ENCODE results near the gene GIGYF1. TPM values are rescaled to one million over a fixed set of nuclear protein-coding genes. Genes with fewer than 3 reads are reported as not detected.
A peak's percentile ranks its signal among the peaks of the same experiment; 100 is the strongest.

GIGYF1 gene
- total RNA-seq, 4 donors from 2014 or later = 16.4 to 21.1 (median 16.6) TPM

- no peak for TF ChIP-seq CTCF (IDR thresholded peaks at IDR 0.05 in 4 of 5, conservative IDR thresholded peaks at IDR 0.05 in 1 of 5)
- TF ChIP-seq POLR2A (IDR thresholded peaks at IDR 0.05) = no peak
- no peaks in the 10 kb centered on the region for H3K27me3 ChIP-seq
- peaks cover 25% of the 10 kb centered on the region in 2 donors for H3K4me1 ChIP-seq
- H3K27ac ChIP-seq = no peak overlapping the region
- ATAC-seq = no peak
- H3K9me3 ChIP-seq = no peaks in the 10 kb centered on the region
- in situ Hi-C loops (cut with MboI; ENCODE audit: low sequenced_read_pairs in 4 of 4) (loop anchor here in 2 of 4 donors (10.0 kb wide), 2 partner anchors 111 to 221 kb away; partner anchors contain the start of genes TSC22D4 (in 2 of the 2), FBXO24 (in 1 of the 2) and LRCH4 (in 1 of the 2)), intact Hi-C loops (cut with DNase I; ENCODE audit: low total_unique reads) (no loop called here)
- H3K36me3 ChIP-seq = no peaks in the 10 kb centered on the region
- DNase-seq = no peak
- no peak overlapping the region for H3K4me3 ChIP-seq
Observed at GRCh38 chr7:100696123-100696521, 2.1 kb upstream of the GIGYF1 start.

GRCh38 chr7:100693312-100694097 is 545 bp downstream of the GIGYF1 start:
- Histone ChIP-seq H3K9me3 (no peaks in the 10 kb centered on the region), H3K36me3 (peaks cover 0 to 1% of the 10 kb centered on the region in 2 donors), H3K4me3 (peak overlapping the region; percentile 65 to 94 (median 83)), H3K4me1 (peaks cover 44 to 48% of the 10 kb centered on the region in 2 donors), H3K27me3 (no peaks in the 10 kb centered on the region), H3K27ac (peak overlapping the region; percentile 77 to 86 (median 80))
- TF ChIP-seq CTCF (IDR thresholded peaks at IDR 0.05 in 4 of 5, conservative IDR thresholded peaks at IDR 0.05 in 1 of 5) (no peak), POLR2A (IDR thresholded peaks at IDR 0.05) (no peak)
- intact Hi-C loops (cut with DNase I; ENCODE audit: low total_unique reads) (loop anchor here (2.0 to 5.0 kb wide), 4 partner anchors 13 to 81 kb away; partner anchors contain the start of genes MOSPD3 and POP7), in situ Hi-C loops (cut with MboI; ENCODE audit: low sequenced_read_pairs in 4 of 4) (loop anchor here in 2 of 4 donors (10.0 kb wide), 2 partner anchors 109 to 219 kb away; partner anchors contain the start of genes TSC22D4 (in 2 of the 2), FBXO24 (in 1 of the 2) and LRCH4 (in 1 of the 2))
- DNase-seq (no peak), ATAC-seq (peak; percentile 40)

DNA sequence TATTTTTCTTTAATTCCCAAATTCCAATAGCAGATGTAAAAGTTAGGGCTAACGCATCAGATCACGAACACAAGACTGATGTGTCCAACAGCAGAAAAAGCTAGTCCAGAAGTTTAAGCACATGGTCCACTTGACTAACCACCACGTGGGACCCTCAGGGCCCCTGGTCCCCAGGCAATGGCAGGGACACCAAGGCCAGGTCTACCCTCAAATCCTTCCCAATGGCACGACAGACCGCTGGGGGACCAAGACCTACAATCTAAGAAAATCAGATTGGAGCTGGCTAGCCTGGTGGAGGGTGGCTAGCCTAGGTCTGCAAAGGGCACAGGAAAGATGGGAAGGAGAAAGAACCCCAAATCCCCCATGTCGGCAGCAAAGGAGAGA is 1.5 kb downstream of the GIGYF1 start:
- H3K4me3 ChIP-seq = peak overlapping the region; percentile 65 to 94 (median 83)
- no peak for TF ChIP-seq POLR2A (IDR thresholded peaks at IDR 0.05)
- TF ChIP-seq CTCF (IDR thresholded peaks at IDR 0.05 in 4 of 5, conservative IDR thresholded peaks at IDR 0.05 in 1 of 5) = no peak

DNA sequence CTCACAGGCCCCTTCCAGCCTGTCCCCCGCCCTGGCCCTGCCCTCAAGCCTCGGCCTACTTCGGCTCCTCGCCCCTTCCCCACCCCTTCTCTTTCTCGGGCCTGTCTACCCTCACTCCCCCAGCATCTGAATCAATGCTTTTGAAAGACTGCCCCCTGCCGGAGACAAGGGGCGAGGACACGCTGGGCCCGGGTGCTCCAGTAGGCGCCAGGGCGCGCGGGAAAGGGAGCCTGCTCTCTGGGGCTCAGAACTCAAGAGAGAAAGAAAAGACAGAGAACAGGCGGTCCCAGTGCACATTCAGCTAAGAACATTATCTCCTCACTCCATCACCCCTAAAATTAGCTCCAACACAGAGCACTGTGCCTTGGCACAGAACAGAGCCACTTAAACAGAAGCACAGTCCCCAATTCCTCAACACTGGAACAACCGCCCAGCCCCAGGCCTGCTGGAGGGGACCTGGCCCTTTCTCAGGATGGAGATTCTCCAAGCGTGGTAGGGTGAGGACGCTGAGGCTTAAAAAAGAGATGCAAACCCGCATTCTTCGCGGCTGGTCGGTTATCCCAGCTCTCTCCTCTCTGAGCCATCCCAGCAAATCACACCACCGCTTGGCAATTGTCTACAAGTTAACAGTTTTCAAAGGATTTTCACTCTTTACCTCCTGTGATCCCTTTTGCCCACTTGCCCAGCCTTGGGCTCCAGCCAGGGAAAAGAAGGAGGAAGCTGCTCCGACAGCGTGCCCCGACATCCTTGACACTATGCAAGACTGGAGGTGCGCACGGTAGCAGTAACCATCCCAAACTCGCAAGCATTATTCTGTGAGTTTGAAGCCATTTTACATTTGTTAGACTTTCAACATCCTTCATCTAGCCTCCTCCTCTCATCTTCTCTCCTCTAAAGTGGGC is 2.1 kb downstream of the GIGYF1 start:
- H3K4me3 ChIP-seq = peak overlapping the region; percentile 37 to 89 (median 71)
- in situ Hi-C loops (cut with MboI; ENCODE audit: low sequenced_read_pairs in 4 of 4) (loop anchor here in 2 of 4 donors (10.0 kb wide), 2 partner anchors 107 to 217 kb away; partner anchors contain the start of genes TSC22D4 (in 2 of the 2), FBXO24 (in 1 of the 2) and LRCH4 (in 1 of the 2)), intact Hi-C loops (cut with DNase I; ENCODE audit: low total_unique reads) (loop anchor here (2.0 to 5.0 kb wide), 5 partner anchors 15 to 127 kb away; partner anchors contain the start of genes MOSPD3 and POP7)
- no peaks in the 10 kb centered on the region for H3K27me3 ChIP-seq
- H3K27ac ChIP-seq = peak overlapping the region; percentile 69 to 84 (median 77)
- ATAC-seq (peak; percentile 55 to 73), DNase-seq (peak; percentile 59 to 68)
- H3K9me3 ChIP-seq = no peaks in the 10 kb centered on the region
- H3K4me1 ChIP-seq = peaks cover 44 to 48% of the 10 kb centered on the region in 2 donors
- TF ChIP-seq CTCF (IDR thresholded peaks at IDR 0.05 in 4 of 5, conservative IDR thresholded peaks at IDR 0.05 in 1 of 5) = peak; percentile 78 to 93 (median 89)
- TF ChIP-seq POLR2A (IDR thresholded peaks at IDR 0.05) = no peak
- peaks cover 0 to 17% of the 10 kb centered on the region in 2 donors for H3K36me3 ChIP-seq

More for the DNA sequence above, 1.5 kb downstream of the GIGYF1 start:
- H3K9me3 ChIP-seq = no peaks in the 10 kb centered on the region
- peaks cover 44 to 48% of the 10 kb centered on the region in 2 donors for H3K4me1 ChIP-seq
- no peak for DNase-seq
- H3K27ac ChIP-seq = peak overlapping the region; percentile 77 to 86 (median 80)
- intact Hi-C loops (cut with DNase I; ENCODE audit: low total_unique reads) (loop anchor here (2.0 to 5.0 kb wide), 4 partner anchors 14 to 80 kb away; partner anchors contain the start of genes MOSPD3 and POP7), in situ Hi-C loops (cut with MboI; ENCODE audit: low sequenced_read_pairs in 4 of 4) (loop anchor here in 2 of 4 donors (10.0 kb wide), 2 partner anchors 108 to 218 kb away; partner anchors contain the start of genes TSC22D4 (in 2 of the 2), FBXO24 (in 1 of the 2) and LRCH4 (in 1 of the 2))
- peaks cover 0 to 11% of the 10 kb centered on the region in 2 donors for H3K36me3 ChIP-seq
- ATAC-seq = no peak
- no peaks in the 10 kb centered on the region for H3K27me3 ChIP-seq
